CD14-positive monocyte (primary cell): ENCODE data around the gene PDGFA. TPM values are rescaled to one million over a fixed set of nuclear protein-coding genes. Genes with fewer than 3 reads are reported as not detected.

Experiments
- DNase-seq, 3 donors: peaks; one replicate each; pipeline ENCODE4 v3.0.0-alpha.2; 2011 to 2022
- H2AFZ ChIP-seq: 2 replicates; pipeline ENCODE4 v1.6.0; 2012; ENCODE audit warnings: mild to moderate bottlenecking, low read depth, low read length, inconsistent platforms; ENCODE audit not compliant: insufficient read depth, poor library complexity, severe bottlenecking
- H3K27ac ChIP-seq, 2 donors: 1 replicate in 1 of 2; 2 replicates in 1 of 2; pipeline ENCODE4 v1.5.1; 2012 to 2013; ENCODE audit warnings: low read length in 2 of 2, control low read depth in 1 of 2, inconsistent platforms in 1 of 2, low read depth in 1 of 2, mild to moderate bottlenecking in 1 of 2
- H3K27me3 ChIP-seq, 2 donors: one replicate each; pipeline versions ENCODE4 v1.6.0 to v1.6.1; 2011 to 2013; ENCODE audit warnings: low read length in 2 of 2; ENCODE audit not compliant: control insufficient read depth in 2 of 2, insufficient read depth in 2 of 2
- H3K36me3 ChIP-seq, 2 donors: replicated peaks in 1 of 2; 1 replicate in 1 of 2; 2 replicates in 1 of 2; pipeline versions ENCODE4 v1.5.1 to v1.6.1; 2012 to 2013; ENCODE audit warnings: low read length in 2 of 2, control low read depth in 1 of 2, inconsistent platforms in 1 of 2, mild to moderate bottlenecking in 1 of 2; ENCODE audit not compliant: insufficient read depth in 2 of 2, control insufficient read depth in 1 of 2
- H3K4me1 ChIP-seq, 2 donors: 1 replicate in 1 of 2; 2 replicates in 1 of 2; pipeline versions ENCODE4 v1.5.1 to v1.6.1; 2012 to 2013; ENCODE audit warnings: low read length in 2 of 2, control low read depth in 1 of 2, inconsistent platforms in 1 of 2, mild to moderate bottlenecking in 1 of 2, moderate library complexity in 1 of 2; ENCODE audit not compliant: insufficient read depth in 2 of 2, control insufficient read depth in 1 of 2
- H3K4me2 ChIP-seq: replicated peaks from 2 replicates; pipeline ENCODE3; 2012; ENCODE audit warnings: low read length, moderate library complexity, mild to moderate bottlenecking; ENCODE audit not compliant: poor library complexity, severe bottlenecking; ENCODE audit errors: extremely low read depth
- H3K4me3 ChIP-seq, 3 experiments: fragments of 200-600 bp in 1 of 3; sonication (generic) in 1 of 3; replicated peaks in 1 of 3; 1 replicate in 2 of 3; 2 replicates in 1 of 3; pipeline ENCODE4 v1.5.1; 2011 to 2013; ENCODE audit warnings: low read length in 3 of 3, mild to moderate bottlenecking in 3 of 3, control low read depth in 2 of 3, low read depth in 2 of 3, inconsistent platforms in 1 of 3, moderate library complexity in 1 of 3
- H3K79me2 ChIP-seq: 2 replicates; pipeline ENCODE4 v1.6.0; 2012; ENCODE audit warnings: mild to moderate bottlenecking, control low read depth, inconsistent platforms, low read length, moderate library complexity; ENCODE audit not compliant: insufficient read depth
- H3K9ac ChIP-seq: 2 replicates; pipeline ENCODE4 v1.6.0; 2017; ENCODE audit warnings: low read length, mild to moderate bottlenecking; ENCODE audit not compliant: insufficient read depth, poor library complexity, severe bottlenecking
- H3K9me3 ChIP-seq, 2 donors: replicated peaks in 1 of 2; 1 replicate in 1 of 2; 2 replicates in 1 of 2; pipeline versions ENCODE4 v1.5.1 to v1.6.1; 2012 to 2013; ENCODE audit warnings: low read length in 2 of 2, control low read depth in 1 of 2; ENCODE audit not compliant: control insufficient read depth in 1 of 2, insufficient read depth in 1 of 2
- H4K20me1 ChIP-seq: 2 replicates; pipeline ENCODE4 v1.6.0; 2012; ENCODE audit warnings: mild to moderate bottlenecking, low read length, control low read depth, moderate library complexity; ENCODE audit not compliant: insufficient read depth
- H3K27ac Mint-ChIP-seq, 7 donors: one replicate each; pipeline ENCODE4 v1.8.0; 2020; ENCODE audit warnings: mild to moderate bottlenecking in 7 of 7, mixed read lengths in 7 of 7, moderate library complexity in 6 of 7, inconsistent platforms in 2 of 7
- H3K27me3 Mint-ChIP-seq, 3 donors: one replicate each; pipeline ENCODE4 v1.8.0; 2021 to 2022; ENCODE audit warnings: low read depth in 3 of 3, mild to moderate bottlenecking in 3 of 3, mixed read lengths in 3 of 3, moderate library complexity in 3 of 3, inconsistent platforms in 1 of 3
- H3K36me3 Mint-ChIP-seq, 2 donors: one replicate each; pipeline ENCODE4 v1.8.0; 2020; ENCODE audit warnings: mixed read lengths in 2 of 2, inconsistent platforms in 1 of 2, mild to moderate bottlenecking in 1 of 2
- H3K4me1 Mint-ChIP-seq: one replicate; pipeline ENCODE4 v1.8.0; 2020; ENCODE audit warnings: mild to moderate bottlenecking, mixed read lengths
- H3K4me3 Mint-ChIP-seq, 2 donors: one replicate each; pipeline ENCODE4 v1.8.0; 2020; ENCODE audit warnings: mild to moderate bottlenecking in 2 of 2, mixed read lengths in 2 of 2, moderate library complexity in 1 of 2
- H3K9me3 Mint-ChIP-seq, 7 donors: one replicate each; pipeline ENCODE4 v1.8.0; 2020 to 2022; ENCODE audit warnings: mixed read lengths in 7 of 7, mild to moderate bottlenecking in 6 of 7, moderate library complexity in 6 of 7, inconsistent platforms in 2 of 7
- WGBS: methylation state at CpG from one replicate; pipeline ENCODE4 v1.1.5; 2013; ENCODE audit warnings: missing lambda C conversion rate; ENCODE audit not compliant: insufficient coverage; 5-methylcytosine and 5-hydroxymethylcytosine counted together
- intact Hi-C, 2 donors: fragments of 100-400 bp; cut with micrococcal nuclease; formaldehyde crosslinking; loops; one replicate each; pipeline versions ENCODE4 v1.15.0 to v1.15.1; 2023
- polyA plus RNA-seq, 3 donors: library from polyadenylated mRNA; depleted of rRNA in 1 of 3; unstranded in 2 of 3; stranded (reverse) in 1 of 3; fragments of 300-500 nt in 2 of 3; fragments of >200 nt in 1 of 3; fragmentation: Illumina TruSeq in 2 of 3; gene quantifications; 1 replicate in 2 of 3; 2 replicates in 1 of 3; pipeline ENCODE4 v1.2.3, GENCODE V29; 2012 to 2021
- TF ChIP-seq, protein P1 (sequence below): fragments of 200-600 bp; IDR thresholded peaks from one replicate; pipeline ENCODE4 v1.8.0; 2022; ENCODE audit warnings: antibody characterized with exemption, mild to moderate bottlenecking

The PDGFA gene
- polyA plus RNA-seq, 3 donors: 0.29 TPM; not detected in 2

DNA sequence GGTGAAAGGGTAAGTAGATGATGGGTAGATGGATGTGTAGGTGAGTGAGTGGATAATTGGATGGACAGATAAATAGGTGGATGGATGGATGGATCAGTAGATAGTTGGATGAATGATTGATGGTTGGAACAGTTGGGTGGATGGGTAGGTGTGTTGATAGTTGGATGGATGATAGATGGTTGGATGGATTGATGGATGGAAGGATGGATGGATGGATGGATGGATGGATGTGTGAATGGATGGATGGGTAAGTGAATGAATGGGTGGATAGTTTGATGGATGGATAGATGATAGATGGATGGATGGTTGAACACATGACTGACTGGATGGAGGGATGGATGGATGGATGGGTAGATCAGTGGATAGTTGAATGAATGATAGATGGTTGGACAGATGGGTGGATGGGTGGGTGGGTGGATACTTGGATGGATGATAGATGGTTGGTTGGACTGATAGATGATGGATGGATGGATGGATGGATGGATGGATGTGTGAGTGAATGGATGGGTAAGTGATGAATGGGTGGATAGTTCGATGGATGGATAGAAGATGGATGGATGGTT lies 37.0 kb downstream of the PDGFA start:
- H3K9ac ChIP-seq: no peak overlapping the region
- no peaks in the 10 kb centered on the region for H3K4me1 ChIP-seq
- no peak overlapping the region for H3K4me3 Mint-ChIP-seq
- 100% methylated on average over 1 of the region's 1 CpG for WGBS
- H3K27ac Mint-ChIP-seq: no peak overlapping the region
- H3K27ac ChIP-seq: no peak overlapping the region
- H3K9me3 ChIP-seq: no peaks in the 10 kb centered on the region
- H3K36me3 ChIP-seq: no peaks in the 10 kb centered on the region
- no peak overlapping the region for H3K4me3 ChIP-seq
- no peak overlapping the region for H3K4me2 ChIP-seq
- TF ChIP-seq, protein P1, sequence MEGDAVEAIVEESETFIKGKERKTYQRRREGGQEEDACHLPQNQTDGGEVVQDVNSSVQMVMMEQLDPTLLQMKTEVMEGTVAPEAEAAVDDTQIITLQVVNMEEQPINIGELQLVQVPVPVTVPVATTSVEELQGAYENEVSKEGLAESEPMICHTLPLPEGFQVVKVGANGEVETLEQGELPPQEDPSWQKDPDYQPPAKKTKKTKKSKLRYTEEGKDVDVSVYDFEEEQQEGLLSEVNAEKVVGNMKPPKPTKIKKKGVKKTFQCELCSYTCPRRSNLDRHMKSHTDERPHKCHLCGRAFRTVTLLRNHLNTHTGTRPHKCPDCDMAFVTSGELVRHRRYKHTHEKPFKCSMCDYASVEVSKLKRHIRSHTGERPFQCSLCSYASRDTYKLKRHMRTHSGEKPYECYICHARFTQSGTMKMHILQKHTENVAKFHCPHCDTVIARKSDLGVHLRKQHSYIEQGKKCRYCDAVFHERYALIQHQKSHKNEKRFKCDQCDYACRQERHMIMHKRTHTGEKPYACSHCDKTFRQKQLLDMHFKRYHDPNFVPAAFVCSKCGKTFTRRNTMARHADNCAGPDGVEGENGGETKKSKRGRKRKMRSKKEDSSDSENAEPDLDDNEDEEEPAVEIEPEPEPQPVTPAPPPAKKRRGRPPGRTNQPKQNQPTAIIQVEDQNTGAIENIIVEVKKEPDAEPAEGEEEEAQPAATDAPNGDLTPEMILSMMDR: no peak
- DNase-seq: no peak
- H2AFZ ChIP-seq: no peak overlapping the region
- no peaks in the 10 kb centered on the region for H3K36me3 Mint-ChIP-seq
- H3K27me3 ChIP-seq: no peaks in the 10 kb centered on the region
- no peaks in the 10 kb centered on the region for H3K4me1 Mint-ChIP-seq
- H3K27me3 Mint-ChIP-seq: peaks cover 2 to 8% (median 8%) of the 10 kb centered on the region in 3 donors
- H4K20me1 ChIP-seq: no peaks in the 10 kb centered on the region
- intact Hi-C loops: no loop called here
- no peaks in the 10 kb centered on the region for H3K79me2 ChIP-seq
- H3K9me3 Mint-ChIP-seq: peaks cover 0 to 8% (median 3%) of the 10 kb centered on the region in 7 donors

DNA sequence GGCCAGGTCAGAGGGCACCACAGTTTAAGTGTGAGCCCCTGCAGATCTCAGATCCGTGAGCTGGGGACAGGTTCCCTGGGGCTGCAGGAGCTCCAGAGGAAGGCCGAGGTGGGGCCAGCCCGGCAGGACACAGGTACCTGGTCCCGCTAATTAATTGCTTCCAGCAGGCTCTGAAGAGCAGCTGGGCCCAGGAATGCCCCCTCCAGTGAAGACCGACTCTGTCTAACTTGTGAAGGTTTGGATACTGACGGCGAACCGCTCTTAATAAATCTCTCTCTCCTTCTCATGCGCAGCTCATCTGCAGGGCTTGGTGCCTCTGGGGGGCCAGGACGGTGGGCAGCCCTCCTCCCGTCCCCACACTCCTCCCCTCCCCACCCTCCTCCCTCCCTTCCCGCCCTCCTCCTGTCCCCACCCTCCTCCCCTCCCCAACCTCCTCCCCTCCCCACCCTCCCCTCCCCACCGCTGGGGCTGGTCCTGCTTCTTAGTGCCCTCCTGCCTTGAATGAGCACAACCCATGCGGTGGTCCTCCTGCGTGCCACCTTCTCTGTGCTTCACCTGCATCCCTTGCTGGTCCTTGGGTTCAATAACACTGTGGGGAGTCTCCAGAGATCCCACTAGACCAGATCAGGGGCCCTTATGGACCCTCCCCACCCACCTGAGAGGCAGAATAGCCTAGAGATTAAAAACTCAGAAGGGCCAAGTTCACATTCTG lies 38.3 kb downstream of the PDGFA start:
- no peak overlapping the region for H3K4me2 ChIP-seq
- H3K27ac ChIP-seq: no peak overlapping the region
- H3K36me3 ChIP-seq: no peaks in the 10 kb centered on the region
- H3K27ac Mint-ChIP-seq: no peak overlapping the region
- WGBS: 96% methylated on average over 7 of the region's 15 CpGs
- H3K9ac ChIP-seq: no peak overlapping the region
- H2AFZ ChIP-seq: no peak overlapping the region
- no peaks in the 10 kb centered on the region for H3K4me1 Mint-ChIP-seq
- no peaks in the 10 kb centered on the region for H3K79me2 ChIP-seq
- no peak for DNase-seq
- peaks cover 0 to 8% (median 3%) of the 10 kb centered on the region in 7 donors for H3K9me3 Mint-ChIP-seq
- intact Hi-C loops: no loop called here
- TF ChIP-seq, protein P1: no peak
- H3K9me3 ChIP-seq: no peaks in the 10 kb centered on the region
- H3K27me3 ChIP-seq: no peaks in the 10 kb centered on the region
- H3K36me3 Mint-ChIP-seq: no peaks in the 10 kb centered on the region
- H3K27me3 Mint-ChIP-seq: peaks cover 0 to 6% (median 6%) of the 10 kb centered on the region in 3 donors
- H4K20me1 ChIP-seq: no peaks in the 10 kb centered on the region
- no peaks in the 10 kb centered on the region for H3K4me1 ChIP-seq
- H3K4me3 ChIP-seq: no peak overlapping the region
- H3K4me3 Mint-ChIP-seq: no peak overlapping the region
